GM19025 (cell line): ENCODE measurements around the gene TENM3.

ENCODE experiments used
- ATAC-seq: cut with Tn5 transposase; IDR thresholded peaks from one replicate; pipeline ENCODE4 v1.9.1; 2021; ENCODE audit warnings: mild to moderate bottlenecking, low read depth, moderate library complexity; ENCODE audit not compliant: unreplicated experiment

Gene TENM3

DNA sequence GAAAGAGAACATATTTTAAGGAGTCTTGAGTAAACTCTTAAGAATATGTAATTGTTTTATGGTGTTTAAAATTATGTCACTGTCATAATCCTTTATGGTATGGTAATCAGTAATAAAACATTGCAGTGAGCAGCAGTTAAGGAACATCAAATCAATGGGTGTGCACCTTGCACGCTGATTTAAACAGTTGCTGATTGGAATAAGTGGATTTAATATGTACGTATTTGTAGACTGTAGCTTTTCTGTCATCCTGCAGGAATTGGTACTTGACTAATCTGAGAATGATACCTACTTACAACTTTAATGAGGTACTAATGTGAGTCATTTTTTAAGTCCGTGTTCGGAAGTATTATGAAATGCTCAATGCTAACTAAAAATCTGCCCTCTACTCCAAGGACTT lies 461.7 kb downstream of the TENM3 start:
- no peak for ATAC-seq

DNA sequence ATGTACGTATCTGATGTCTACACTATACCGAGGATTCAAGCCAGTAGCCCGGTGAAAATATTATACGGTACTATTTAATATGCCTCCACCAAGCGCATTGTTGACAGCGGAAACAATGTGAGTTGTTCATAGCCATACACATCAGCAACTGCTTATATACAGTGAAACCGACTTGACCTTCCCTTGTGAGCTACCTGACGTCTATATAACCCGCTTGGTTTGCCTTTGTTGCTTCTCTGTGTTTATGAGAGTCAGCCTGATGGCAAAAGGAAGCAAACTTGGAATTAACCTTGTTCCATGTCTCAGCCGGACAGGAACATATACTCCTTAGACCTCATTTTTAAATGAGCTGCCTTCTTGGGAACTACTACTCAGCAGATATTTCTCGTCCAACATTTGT lies 462.2 kb downstream of the TENM3 start:
- ATAC-seq, result no peak

- no peak for ATAC-seq
Observed at GRCh38 chr4:182711211-182711610, 468.0 kb downstream of the TENM3 start.

DNA sequence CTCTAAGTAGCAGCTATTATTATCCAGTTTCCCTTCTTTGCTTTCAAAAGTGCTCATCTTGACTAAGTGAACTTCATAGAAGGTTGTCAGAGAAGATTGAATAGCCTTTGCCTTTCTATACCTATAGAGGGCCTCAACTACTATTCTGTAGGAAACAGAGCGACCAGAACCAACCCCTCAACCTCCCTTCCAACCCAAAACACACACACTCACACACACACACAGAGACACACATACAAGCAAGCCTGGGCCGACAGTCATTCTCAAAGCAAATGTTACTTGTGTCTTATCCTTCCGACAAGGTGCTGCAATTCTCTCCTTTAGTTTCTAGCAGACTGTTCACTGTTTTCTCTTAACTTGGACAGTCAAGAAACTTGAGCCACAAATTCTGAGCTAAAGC lies 472.3 kb downstream of the TENM3 start:
- ATAC-seq, result no peak

- ATAC-seq, result no peak
Observed at GRCh38 chr4:182716192-182716591, 473.0 kb downstream of the TENM3 start.

- ATAC-seq, result no peak
Observed at GRCh38 chr4:182717788-182718583, 474.8 kb downstream of the TENM3 start.

GRCh38 chr4:182724414-182724813 lies 481.2 kb downstream of the TENM3 start:
- ATAC-seq, result no peak

DNA sequence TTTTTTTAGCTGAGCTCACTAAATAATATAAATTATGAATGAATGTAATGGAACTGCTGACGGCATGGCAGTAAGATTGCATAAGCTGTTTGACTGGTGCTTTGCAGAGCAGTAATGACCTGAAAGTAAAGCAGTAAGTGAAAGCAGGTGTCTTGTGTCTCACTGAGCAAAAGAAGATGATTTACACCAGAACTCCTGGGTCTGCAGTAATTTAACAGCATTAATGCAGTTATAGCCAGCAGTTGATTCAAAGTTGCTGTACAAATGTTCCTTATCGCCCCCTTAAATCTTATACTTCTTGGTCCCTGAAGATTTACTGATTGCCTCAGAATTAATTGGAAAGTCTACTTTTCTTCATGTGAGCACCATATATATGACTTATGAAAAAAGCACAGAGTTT lies 486.3 kb downstream of the TENM3 start:
- no peak for ATAC-seq

- ATAC-seq, result no peak
Observed at GRCh38 chr4:182730791-182731190, 487.6 kb downstream of the TENM3 start.

DNA sequence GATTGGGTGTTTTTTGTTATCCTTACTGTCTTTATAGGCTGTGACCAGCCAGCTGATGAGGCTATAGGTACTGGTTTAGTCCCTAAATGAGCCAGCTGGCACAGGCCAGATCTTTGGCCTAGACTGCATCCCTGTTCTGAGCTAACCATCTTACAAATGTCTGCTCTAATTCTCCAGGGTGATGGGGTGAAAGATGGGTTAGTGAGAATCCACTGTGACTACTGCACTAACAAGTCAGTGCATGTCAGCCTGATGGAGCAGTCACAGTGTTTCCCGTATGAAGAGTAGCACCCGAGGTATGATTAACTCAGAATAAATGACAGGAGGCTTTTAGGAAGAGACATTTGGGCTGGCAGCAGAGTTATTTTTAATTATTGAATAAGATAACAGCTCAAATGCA lies 493.0 kb downstream of the TENM3 start:
- ATAC-seq, result no peak

DNA sequence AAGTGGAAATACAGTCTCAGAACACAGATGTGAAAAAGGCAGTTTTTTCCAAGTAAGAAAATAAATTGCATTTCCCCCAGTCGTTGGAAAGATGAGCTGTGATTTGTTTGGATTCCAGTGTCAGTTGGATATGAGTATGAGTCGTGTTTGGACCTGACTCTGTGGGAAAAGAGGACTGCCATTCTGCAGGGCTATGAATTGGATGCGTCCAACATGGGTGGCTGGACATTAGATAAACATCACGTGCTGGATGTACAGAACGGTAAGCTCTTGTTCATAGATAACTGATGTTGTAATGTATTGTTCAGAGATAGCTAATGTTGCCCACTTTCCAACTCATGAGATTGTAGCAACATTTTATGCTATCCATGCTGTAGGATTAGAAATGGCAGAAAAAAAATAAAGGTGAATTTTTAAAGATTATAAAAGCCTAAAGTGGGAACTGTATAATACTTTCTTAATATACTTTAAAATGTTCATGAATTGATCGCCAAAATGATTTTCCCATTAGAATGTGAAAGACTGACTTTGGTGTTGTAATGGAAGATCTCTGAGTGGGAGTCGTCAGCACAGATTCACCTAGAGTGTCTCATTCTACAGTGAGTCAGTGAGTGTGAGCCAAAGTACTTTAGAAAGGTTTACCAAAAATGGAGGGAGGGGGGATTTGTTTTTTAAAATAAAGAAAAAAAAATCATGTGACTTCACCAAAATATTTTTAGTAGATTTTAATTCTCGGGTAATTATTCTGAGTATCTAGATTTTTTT lies 495.3 kb downstream of the TENM3 start:
- no peak for ATAC-seq

GRCh38 chr4:182740256-182740655 lies 497.1 kb downstream of the TENM3 start:
- no peak for ATAC-seq

GRCh38 chr4:182741054-182741453 lies 497.9 kb downstream of the TENM3 start:
- no peak for ATAC-seq

GRCh38 chr4:182741914-182742313 lies 498.7 kb downstream of the TENM3 start:
- no peak for ATAC-seq

DNA sequence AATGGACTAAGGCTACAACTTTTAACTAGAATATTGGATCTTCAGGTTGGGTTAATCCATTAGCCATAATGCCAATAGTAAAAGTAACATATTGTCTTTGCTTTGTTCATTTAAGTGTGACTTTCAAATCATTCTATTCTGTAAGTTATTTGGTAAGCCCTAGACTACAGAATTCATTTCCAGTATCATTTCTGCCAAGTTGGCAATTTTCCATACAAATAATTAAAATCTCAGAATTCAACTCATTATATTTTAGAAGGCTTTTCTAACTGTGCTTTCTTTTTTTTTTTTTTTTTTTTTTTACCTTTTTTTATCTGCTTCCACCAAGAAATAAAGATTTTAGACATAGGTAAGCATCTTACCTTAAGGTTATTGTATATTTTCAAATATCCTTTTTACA lies 500.6 kb downstream of the TENM3 start:
- no peak for ATAC-seq

GRCh38 chr4:182745237-182745636 lies 502.0 kb downstream of the TENM3 start:
- ATAC-seq, result no peak

DNA sequence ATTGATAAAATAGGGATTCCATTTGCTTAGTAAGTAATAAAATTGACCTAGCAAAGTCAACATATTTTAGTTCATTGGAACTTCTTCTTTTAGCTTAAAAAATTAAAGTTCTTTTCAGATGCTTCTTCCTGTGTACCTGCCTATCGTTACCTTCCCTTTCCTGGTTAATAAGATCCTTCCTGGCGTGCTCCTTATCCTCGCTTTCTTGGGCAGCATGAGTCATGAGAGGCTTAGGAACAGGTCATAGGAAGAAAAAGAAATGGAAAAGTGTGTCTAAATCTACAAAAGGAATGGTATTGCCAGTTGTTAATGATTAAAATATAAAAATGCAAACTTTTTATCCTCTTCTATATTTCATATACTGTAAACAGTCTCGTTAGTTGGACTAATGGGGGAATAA lies 503.7 kb downstream of the TENM3 start:
- ATAC-seq, result no peak

DNA sequence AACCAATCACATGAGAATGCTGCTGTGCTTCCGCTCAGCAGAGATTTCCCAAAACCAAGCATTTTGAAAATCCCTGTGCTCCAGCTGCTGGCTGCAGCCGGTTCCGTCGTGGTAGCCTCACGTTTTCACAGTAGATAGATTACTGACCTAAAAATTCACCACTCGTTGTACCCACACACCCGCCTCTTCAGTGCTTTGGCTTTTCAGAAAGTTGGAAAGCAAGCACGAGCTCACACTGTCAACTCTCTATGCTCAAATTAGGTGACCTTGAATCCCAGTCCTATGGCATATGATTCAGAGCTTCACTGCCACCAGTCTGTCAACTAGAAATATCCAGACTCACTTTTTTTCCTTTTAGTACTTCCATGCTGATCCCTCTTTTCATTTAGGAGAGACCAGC lies 505.1 kb downstream of the TENM3 start:
- no peak for ATAC-seq

- ATAC-seq, result no peak
Observed at GRCh38 chr4:182748949-182749348, 505.7 kb downstream of the TENM3 start.

DNA sequence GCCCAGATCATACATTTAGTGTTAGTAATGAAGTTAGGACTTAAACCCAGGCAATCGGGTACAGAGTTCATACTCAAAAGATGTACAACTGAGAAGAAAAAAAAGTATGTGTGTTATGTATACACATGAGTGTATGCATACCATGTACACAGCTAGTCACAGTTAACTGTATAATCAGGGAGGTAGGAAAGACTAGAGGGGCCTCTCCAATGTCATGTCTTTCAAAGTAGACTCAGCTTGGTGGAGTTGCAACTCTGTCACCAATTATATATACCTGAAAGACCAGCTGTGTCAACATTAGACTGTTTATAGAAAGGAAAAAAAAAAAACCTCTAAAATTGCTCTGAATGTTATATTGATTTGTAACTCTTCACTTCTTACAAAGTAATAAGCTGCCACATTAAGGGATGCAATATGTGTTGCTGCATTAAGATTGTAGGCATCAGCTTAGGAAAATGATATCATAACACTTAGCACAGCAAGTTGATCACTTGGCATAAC lies 506.5 kb downstream of the TENM3 start:
- no peak for ATAC-seq

- ATAC-seq, result no peak
Observed at GRCh38 chr4:182752158-182752910, 509.1 kb downstream of the TENM3 start.
